Mesenteric fat pad (tissue), 1 donor: Measurements from ENCODE around the gene KHK. TPM values are rescaled to one million over a fixed set of nuclear protein-coding genes. Genes with fewer than 3 reads are reported as not detected.

ENCODE experiments used
- DNase-seq: peaks from one replicate; pipeline ENCODE4 v3.0.0-alpha.2; 2020; ENCODE audit warnings: low spot score
- total RNA-seq: library from RNA; stranded (reverse); fragmentation: NEBNext Ultra II Directional; extraction: Animal tissue kit (Norgen Biotek cat#: 25700); gene quantifications from one replicate; pipeline ENCODE4 v1.2.1, GENCODE V29; 2021
- donor health status: DM: yes; HTN: yes; CAD: no.

Gene KHK
- total RNA-seq, 1 donor from 2014 or later = 4.7 TPM

DNA sequence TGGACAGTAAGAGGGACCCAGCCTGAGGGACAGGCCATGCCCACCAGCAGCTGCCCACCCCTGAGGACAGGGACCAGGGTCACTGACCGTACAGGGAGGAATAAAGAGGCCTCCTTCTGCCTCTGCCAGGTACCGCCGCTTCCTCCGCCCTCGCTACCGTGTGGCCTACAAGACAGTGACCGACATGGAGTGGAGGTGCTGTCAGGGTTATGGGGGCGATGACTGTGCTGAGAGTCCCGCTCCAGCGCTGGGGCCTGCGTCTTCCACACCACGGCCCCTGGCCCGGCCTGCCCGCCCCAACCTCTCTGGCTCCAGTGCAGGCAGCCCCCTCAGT lies 6.0 kb upstream of the KHK start:
- no peak for DNase-seq

DNA sequence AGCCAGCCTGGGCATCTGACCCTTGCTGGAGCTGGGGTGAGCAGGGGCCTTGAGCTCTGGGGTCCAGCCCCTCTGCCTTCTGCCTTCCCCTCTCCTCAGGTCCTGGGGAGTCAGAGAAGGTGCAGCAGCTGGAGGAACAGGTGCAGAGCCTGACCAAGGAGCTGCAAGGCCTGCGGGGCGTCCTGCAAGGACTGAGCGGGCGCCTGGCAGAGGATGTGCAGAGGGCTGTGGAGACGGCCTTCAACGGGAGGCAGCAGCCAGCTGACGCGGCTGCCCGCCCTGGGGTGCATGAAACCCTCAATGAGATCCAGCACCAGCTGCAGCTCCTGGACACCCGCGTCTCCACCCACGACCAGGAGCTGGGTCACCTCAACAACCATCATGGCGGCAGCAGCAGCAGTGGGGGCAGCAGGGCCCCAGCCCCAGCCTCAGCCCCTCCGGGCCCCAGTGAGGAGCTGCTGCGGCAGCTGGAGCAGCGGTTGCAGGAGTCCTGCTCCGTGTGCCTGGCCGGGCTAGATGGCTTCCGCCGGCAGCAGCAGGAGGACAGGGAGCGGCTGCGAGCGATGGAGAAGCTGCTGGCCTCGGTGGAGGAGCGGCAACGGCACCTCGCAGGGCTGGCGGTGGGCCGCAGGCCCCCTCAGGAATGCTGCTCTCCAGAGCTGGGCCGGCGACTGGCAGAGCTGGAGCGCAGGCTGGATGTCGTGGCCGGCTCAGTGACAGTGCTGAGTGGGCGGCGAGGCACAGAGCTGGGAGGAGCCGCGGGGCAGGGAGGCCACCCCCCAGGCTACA lies 4.4 kb upstream of the KHK start:
- DNase-seq = no peak

DNA sequence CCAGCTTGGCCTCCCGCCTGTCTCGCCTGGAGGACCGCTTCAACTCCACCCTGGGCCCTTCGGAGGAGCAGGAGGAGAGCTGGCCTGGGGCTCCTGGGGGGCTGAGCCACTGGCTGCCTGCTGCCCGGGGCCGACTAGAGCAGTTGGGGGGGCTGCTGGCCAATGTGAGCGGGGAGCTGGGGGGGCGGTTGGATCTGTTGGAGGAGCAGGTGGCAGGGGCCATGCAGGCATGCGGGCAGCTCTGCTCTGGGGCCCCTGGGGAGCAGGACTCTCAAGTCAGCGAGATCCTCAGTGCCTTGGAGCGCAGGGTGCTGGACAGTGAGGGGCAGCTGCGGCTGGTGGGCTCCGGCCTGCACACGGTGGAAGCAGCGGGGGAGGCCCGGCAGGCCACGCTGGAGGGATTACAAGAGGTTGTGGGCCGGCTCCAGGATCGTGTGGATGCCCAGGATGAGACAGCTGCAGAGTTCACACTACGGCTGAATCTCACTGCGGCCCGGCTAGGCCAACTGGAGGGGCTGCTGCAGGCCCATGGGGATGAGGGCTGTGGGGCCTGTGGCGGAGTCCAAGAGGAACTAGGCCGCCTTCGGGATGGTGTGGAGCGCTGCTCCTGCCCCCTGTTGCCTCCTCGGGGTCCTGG lies 3.7 kb upstream of the KHK start:
- no peak for DNase-seq

DNA sequence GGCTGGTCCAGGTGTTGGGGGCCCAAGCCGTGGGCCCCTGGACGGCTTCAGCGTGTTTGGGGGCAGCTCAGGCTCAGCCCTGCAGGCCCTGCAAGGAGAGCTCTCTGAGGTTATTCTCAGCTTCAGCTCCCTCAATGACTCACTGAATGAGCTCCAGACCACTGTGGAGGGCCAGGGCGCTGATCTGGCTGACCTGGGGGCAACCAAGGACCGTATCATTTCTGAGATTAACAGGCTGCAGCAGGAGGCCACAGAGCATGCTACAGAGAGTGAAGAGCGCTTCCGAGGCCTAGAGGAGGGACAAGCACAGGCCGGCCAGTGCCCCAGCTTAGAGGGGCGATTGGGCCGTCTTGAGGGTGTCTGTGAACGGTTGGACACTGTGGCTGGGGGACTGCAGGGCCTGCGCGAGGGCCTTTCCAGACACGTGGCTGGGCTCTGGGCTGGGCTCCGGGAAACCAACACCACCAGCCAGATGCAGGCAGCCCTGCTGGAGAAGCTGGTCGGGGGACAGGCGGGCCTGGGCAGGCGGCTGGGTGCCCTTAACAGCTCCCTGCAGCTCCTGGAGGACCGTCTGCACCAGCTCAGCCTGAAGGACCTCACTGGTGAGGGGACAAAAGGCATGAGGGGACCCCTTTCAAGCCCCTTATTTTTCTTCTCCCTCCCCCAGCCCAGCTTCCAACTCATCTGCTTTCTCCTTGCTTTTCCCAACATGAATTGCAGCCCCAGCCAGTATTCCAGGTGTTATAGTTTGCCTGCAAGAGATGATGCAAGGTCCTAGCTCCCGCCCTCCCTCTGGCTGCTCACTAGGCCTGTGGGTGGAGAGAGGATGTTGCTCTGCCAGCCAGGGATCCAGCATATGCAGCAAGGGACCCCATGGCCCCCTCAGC lies 2.9 kb upstream of the KHK start:
- no peak for DNase-seq

DNA sequence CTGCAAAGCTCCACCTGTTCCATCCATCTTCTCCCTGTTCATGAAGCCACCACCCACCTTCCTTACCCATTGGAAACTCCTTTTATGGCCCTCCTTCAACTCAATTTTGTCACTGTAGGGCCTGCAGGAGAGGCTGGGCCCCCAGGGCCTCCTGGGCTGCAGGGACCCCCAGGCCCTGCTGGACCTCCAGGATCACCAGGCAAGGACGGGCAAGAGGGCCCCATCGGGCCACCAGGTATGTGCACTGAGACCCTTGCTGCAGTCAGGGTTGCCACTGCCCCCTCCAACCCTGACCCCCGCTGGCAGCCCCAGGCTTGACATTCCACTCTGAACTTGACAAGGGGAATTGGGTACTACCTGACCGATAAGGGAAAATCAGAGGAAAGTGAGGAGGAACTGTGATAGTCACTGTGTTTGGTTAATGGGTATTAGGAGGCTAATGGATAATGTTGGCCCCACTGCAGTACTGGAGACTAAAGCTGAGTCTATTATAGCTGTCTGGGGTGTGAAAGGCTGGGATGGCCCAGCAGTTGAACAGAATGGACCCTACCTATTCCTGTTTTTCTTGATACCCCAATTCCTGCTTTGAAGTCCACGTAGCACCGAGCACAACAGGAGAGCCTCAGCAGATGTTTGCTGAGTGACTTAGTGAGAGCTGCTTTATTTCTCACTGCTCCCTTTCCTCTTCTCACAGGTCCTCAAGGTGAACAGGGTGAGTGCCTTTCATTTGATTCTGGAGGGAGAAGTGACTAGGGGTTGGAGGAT lies 2.1 kb upstream of the KHK start:
- DNase-seq = no peak

DNA sequence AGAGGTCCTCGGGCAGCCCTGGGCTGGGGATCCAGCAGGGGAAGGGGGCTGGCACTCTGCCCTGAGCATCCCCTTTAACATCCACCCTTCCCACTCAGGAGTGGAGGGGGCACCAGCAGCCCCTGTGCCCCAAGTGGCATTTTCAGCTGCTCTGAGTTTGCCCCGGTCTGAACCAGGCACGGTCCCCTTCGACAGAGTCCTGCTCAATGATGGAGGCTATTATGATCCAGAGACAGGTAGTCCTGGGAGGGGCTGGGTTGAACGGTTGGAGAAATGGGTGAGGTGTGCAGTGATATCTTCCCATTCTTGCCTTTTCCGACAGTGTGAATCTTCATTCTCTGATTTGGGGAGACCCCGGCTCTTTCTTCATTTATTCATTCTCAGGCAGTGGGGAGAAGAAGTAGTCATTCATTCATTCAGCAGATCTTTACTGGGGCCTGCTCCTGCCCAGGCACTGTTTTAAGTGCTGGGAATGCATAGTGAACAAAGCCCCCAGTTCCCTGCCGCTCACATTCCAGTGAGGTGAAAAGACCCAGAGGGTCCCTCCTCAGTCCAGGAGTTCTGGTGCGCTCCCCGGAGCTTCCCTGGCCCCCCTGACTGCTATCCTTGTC lies 1.4 kb upstream of the KHK start:
- no peak for DNase-seq

DNA sequence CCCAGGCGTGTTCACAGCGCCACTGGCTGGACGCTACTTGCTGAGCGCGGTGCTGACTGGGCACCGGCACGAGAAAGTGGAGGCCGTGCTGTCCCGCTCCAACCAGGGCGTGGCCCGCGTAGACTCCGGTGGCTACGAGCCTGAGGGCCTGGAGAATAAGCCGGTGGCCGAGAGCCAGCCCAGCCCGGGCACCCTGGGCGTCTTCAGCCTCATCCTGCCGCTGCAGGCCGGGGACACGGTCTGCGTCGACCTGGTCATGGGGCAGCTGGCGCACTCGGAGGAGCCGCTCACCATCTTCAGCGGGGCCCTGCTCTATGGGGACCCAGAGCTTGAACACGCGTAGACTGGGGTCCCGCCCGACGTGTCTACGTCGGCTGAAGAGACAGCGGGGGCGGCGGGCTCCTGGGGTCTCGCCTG lies 891 bp upstream of the KHK start:
- DNase-seq = peak; percentile 94

DNA sequence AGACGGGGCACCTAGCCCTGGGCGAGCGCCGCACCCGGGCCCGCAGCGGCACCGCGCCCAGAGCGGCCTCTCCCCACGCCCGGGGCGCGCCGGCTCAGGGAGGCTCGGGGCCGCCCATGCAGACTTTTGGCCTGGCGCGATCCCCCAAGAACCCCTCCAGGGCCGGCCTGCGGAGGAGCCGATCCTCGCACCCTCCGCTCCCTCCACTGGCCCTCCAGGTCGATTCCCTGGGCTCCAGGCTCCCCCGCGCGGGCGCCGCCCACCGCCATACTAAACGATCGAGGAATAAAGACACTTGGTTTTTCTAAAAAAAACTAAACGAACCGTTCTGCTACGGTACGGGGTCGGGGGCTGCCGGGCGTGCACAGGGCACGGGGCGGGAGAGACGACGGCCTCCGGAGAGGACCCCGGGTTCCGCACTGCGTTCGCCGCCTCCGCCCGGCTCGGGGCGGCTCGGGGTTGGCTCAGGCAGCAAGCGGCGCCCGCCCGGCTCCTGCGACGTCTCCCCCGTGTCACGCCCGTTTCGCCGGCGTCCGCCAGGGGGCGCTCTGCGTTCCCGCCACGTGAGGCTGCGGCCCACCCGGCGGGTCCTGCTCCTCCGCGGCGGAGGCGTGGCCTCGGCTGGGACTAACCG lies 365 bp upstream of the KHK start:
- peak; percentile 99 for DNase-seq

DNA sequence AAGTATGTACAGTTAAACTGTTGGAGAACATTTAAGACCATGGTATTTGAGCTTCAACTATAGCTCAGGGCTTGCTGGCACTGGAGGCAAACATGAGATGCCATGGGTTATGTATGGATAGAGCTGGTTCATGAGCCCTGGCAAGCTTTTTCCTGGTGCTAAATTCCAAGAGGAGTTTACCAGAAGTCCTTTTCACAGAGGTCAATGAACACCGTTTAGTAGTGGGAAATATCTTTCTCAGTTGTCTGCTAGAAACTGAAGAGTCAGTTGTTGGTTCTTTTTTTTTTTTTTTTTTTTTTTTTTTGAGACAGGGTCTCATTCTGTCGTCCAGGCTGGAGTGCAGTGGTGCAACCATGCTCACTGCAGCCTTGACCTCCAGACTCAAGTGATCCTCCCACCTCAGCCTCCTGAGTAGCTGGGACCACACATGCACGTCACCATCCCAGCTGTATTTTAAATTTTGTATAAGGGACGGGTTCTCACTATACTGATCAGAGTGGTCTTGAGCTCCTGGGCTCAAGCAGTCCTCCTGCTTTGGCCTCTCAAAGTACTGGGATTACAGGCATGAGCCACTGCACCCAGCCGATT lies 1.3 kb downstream of the KHK start:
- DNase-seq = no peak

DNA sequence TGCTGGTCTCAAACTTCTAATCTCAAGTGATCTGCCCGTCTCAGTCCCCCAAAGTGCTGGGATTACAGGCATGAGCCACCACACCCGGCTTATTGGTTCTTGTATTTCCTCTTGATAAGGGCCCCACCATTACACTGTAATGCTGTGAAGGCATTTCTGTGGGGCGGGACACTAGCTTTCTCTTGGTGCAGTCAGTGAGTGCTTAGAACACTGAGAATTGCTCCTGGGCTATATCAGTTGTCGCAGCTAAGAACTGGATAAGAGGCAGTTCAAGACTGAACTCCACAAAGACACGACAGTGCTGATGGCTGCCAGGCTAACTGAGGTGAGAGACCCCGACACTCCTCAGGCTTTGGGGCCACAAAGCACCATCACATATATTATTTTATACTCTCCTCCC lies 2.1 kb downstream of the KHK start:
- DNase-seq = no peak

DNA sequence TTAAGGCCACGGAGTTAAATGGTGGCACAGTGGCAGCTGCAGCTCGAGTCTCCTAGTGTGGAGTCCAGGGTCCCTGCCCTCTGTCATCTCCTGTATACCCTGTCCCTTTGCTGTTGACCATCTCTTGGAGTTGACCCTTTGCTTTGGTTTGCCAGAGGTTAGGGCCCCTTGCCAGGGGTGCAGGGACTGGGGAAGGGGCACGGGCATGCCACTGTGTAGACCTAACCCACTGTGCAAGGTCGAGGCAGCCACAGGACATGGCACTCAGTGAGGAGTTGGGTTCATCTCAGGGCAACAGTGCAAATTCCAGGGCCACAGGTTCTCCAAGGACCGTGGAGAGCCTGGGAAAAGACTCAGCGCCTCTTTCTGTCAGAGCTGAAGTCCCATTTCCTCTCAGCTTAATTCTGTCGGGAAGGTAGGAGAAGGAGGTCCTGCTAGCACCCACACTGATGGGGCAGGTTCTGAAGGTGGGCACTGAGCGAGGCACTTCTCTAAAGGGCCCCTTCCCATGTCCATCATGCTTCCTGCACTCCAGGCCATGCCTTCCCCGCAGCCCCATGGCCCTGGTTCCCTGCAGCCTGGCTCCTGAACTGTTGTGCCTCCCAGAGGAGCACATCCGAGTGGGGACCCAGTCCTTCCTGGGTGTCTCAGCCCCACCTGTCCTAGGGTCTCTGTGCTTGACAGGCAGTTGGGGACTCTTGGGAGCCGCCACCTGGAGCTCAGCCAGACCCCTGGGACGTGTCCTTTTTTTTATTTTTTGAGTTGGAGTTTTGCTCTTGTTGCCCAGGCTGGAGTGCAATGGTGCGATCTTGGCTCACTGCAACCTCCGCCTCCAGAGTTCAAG lies 2.8 kb downstream of the KHK start:
- DNase-seq = no peak

DNA sequence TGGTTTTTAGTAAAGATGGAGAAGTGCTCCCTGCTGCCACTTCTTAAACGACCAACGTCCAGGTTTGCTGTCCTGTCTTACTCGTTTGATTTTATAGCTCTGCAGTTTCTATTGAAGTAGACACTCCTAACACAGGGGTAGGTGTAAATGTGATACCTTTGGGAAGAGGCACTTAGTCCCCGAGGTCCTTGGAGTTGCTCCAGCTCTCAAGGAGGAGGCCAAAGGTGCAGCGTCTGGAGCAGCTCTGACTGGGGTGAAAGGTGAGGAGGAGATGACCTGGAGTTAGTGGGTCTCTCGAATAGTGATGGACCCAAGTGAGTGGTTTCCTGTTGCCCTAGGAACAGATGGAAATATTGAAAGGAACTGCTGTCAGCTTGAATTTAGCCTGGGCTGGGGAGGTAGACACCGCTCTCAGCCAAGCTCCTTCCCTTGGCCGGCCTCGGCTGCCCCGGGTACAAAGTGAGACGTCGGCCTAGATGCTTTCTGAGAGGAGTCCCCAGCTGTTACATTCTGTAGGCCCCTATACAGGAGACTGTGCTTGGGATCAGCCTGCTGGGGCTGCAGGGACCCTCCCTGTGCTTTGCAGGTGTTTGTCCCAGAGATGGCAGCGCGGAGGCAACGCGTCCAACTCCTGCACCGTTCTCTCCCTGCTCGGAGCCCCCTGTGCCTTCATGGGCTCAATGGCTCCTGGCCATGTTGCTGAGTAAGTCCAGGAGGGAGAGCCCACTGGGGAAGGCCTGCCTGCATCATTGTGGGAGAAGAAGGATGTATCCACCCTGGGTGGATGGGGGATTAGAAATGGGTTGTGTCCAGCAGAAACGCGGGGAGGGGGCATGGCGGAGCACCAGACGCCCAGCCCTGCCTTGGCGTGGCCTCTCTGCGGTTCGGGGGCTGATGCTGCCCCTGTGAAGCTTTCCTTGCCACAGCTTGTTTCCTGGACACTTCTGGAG lies 5.4 kb downstream of the KHK start:
- no peak for DNase-seq

DNA sequence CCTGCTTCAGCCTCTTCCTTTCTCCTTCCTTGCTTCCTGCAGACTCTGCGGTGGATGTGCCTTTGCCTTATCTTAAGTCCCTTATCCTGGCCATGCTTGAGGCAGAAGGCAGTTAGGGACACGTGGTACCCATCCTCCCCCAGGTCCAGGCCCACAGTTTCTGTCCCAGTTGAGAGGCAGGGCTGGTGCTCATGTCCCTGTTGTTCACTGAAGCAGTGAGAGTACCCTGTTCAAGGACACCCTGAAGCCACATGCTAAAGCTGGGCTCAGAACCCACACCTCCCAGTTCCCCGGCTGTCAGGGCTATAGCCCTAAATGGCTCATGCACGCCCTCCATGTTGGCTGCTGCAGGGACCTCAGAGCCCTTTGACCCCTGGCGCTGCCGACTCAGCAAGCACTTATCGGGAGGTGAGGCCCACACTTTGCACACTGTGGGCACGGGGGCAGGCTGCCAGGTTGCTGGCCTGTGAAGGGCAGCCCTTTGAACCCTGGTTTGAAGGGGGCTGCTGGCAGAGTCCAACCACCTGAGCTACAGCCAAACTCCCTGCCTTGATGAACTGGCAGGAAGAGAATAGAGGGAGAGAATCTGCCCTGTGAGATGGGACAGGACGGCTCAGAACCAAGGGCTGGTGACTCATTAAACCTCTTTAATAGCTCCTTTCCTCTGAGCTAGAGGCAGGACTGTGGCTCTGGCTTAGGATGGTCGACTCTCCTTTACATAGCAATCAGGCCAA lies 6.3 kb downstream of the KHK start:
- DNase-seq = no peak

DNA sequence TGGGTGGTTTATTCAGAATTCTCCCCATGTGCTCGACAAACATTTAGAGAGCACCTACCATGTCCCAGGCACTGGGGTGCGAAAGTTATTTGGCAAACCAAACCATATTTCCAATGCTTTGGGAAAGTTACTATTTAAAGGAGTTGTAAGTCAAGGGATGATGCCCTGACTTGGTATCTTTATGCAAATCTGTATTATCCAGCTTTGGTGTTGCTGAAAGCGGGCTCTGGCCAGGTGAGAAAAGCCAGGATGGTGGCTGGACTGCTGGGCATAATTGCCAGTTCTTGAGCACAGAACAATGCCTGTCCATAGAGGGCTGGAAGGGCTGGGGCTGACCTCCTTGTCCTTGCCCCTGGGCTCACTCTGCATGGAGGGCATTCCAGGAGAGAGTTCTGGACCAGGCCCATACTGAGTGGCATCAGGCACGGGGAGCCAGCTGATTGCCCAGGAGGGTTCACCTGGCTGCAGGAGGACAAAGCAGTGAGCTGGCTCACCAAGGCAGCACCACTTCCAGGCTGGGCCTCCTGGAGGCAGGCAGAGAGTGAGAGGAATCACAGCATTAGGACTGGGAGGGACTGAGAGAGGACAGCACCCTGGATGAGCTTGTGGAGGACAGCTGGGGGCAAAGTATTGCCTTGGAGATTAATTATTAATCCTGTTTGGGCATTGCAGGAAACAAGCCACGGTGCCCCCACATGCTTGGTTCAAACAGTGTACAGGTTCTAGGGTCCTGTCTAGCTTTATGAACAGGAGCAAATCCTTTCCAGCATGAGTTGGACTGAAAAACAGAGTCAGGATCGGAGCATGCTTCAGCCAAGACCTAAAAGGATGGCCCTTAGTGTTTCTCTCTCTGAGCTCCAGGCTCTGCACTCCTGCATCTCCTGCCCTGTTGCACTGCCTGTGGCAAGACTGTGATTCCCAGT lies 7.1 kb downstream of the KHK start:
- no peak for DNase-seq

DNA sequence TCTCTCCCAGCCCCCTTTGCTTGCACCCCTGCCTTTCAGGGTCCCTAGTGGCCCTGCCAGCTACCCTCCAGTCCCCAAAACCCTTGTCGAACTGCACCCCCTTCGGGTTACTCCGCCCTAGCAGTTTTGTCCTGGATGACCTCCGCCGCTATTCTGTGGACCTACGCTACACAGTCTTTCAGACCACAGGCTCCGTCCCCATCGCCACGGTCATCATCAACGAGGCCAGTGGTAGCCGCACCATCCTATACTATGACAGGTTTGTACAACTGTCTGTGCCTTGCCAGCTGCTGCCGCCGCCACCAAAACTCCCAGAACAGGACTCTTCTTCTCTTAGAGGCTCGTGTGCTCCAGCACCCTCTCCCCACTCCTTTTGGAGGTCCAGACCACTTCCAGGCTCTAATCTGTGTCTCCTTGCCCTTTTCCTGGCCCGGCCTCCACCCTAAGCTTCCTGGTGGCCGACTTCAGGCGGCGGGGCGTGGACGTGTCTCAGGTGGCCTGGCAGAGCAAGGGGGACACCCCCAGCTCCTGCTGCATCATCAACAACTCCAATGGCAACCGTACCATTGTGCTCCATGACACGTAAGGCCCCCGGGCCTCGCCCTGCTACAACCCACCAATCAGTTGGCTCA lies 7.9 kb downstream of the KHK start:
- DNase-seq = no peak

DNA sequence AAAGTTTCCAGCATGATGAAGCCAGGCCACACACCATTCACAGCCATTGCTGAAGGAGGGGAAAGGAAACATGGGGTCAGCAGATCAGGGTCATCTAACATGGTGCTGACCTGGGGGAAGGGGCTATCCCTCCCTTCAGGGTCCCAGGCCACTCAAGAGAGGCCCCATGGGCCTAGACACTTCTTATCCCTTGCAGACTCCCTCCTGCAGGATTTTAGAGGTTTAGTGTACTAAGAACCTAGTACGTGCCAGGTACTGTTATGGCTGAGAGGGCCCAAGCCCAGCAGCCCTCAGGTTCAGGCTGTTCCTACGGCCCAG lies 8.8 kb downstream of the KHK start:
- DNase-seq = no peak
